Renal cortex interstitium (tissue), 11 donors: ENCODE measurements around the gene RSPRY1. TPM values are rescaled to one million over a fixed set of nuclear protein-coding genes. Genes with fewer than 3 reads are reported as not detected.
"Not testable (repeated sequence)": the region's sequence is repeated elsewhere in the genome, so short reads cannot be mapped to it uniquely, and the experiment has no call there.

Source experiments
- DNase-seq, 11 donors: peaks; one replicate each; pipeline ENCODE4 v3.0.0-alpha.2; 2013; ENCODE audit warnings: low read depth in 9 of 11, low spot score in 4 of 11; ENCODE audit errors: extremely low read depth in 1 of 11
- polyA plus RNA-seq, 3 donors: library from polyadenylated mRNA; unstranded; fragments of 120-200 nt; gene quantifications; one replicate each; pipeline ENCODE4 v1.2.1, GENCODE V29; 2013; ENCODE audit not compliant: insufficient read length in 3 of 3

The RSPRY1 gene
- polyA plus RNA-seq, 3 donors, result 45.0 to 45.5 (median 45.2) TPM

GRCh38 chr16:57178196-57178595 is 7.9 kb upstream of the RSPRY1 start:
- no peak for DNase-seq

GRCh38 chr16:57178793-57179212 is 7.3 kb upstream of the RSPRY1 start:
- DNase-seq, result no peak

- no peak for DNase-seq
Observed at GRCh38 chr16:57179215-57179828, 6.8 kb upstream of the RSPRY1 start.

GRCh38 chr16:57184113-57184512 is 2.0 kb upstream of the RSPRY1 start:
- no peak for DNase-seq

GRCh38 chr16:57184887-57185445 is 1.2 kb upstream of the RSPRY1 start:
- peak in 3 of 11 donors; percentile 8 to 35 (median 27) for DNase-seq

- peak in 2 of 11 donors; percentile 10 to 35 for DNase-seq
Observed at GRCh38 chr16:57185446-57185944, 634 bp upstream of the RSPRY1 start.

- peak in 8 of 11 donors; percentile 12 to 37 (median 24) for DNase-seq
Observed at GRCh38 chr16:57186872-57187854, 1.0 kb downstream of the RSPRY1 start.

- not testable (repeated sequence) for DNase-seq
Observed at GRCh38 chr16:57187902-57188710, 2.0 kb downstream of the RSPRY1 start.

- DNase-seq, result no peak
Observed at GRCh38 chr16:57188711-57189002, 2.5 kb downstream of the RSPRY1 start.

GRCh38 chr16:57189527-57189926 is 3.4 kb downstream of the RSPRY1 start:
- not testable (repeated sequence) for DNase-seq

- DNase-seq, result no peak
Observed at GRCh38 chr16:57190136-57190535, 4.0 kb downstream of the RSPRY1 start.

- DNase-seq, result no peak
Observed at GRCh38 chr16:57191056-57191571, 5.0 kb downstream of the RSPRY1 start.

GRCh38 chr16:57192146-57192545 is 6.0 kb downstream of the RSPRY1 start:
- no peak for DNase-seq

GRCh38 chr16:57192720-57193486 is 6.8 kb downstream of the RSPRY1 start:
- no peak for DNase-seq

GRCh38 chr16:57194512-57194911 is 8.4 kb downstream of the RSPRY1 start:
- DNase-seq, result no peak

- no peak for DNase-seq
Observed at GRCh38 chr16:57196286-57196685, 10.2 kb downstream of the RSPRY1 start.

GRCh38 chr16:57196753-57197152 is 10.6 kb downstream of the RSPRY1 start:
- DNase-seq, result no peak

GRCh38 chr16:57200321-57200720 is 14.2 kb downstream of the RSPRY1 start:
- DNase-seq, result not testable (repeated sequence)
